HFF-Myc (cell line): Measurements from ENCODE around the gene CBX2.

ENCODE experiments used
- DNase-seq: peaks from one replicate; pipeline ENCODE4 v3.0.0-alpha.2; 2011; ENCODE audit warnings: low read depth; ENCODE audit errors: extremely low read depth
- H3K4me3 ChIP-seq: replicated peaks from 2 replicates; pipeline ENCODE4 v1.5.1; 2011; ENCODE audit warnings: low read depth, mild to moderate bottlenecking, control low read depth, low read length
- CTCF ChIP-seq: IDR thresholded peaks from 2 replicates; pipeline ENCODE4 v1.5.1; 2012; ENCODE audit warnings: mild to moderate bottlenecking, low read depth, low read length, control low read depth; ENCODE audit errors: missing control alignments

CBX2 gene

GRCh38 chr17:79798299-79799173 is 20.6 kb downstream of the CBX2 start:
- peak overlapping the region; percentile 22 for H3K4me3 ChIP-seq
- DNase-seq: no peak
- TF ChIP-seq CTCF: no peak

GRCh38 chr17:79799174-79799537 is 21.2 kb downstream of the CBX2 start:
- H3K4me3 ChIP-seq: no peak overlapping the region
- DNase-seq: no peak
- TF ChIP-seq CTCF: no peak

DNA sequence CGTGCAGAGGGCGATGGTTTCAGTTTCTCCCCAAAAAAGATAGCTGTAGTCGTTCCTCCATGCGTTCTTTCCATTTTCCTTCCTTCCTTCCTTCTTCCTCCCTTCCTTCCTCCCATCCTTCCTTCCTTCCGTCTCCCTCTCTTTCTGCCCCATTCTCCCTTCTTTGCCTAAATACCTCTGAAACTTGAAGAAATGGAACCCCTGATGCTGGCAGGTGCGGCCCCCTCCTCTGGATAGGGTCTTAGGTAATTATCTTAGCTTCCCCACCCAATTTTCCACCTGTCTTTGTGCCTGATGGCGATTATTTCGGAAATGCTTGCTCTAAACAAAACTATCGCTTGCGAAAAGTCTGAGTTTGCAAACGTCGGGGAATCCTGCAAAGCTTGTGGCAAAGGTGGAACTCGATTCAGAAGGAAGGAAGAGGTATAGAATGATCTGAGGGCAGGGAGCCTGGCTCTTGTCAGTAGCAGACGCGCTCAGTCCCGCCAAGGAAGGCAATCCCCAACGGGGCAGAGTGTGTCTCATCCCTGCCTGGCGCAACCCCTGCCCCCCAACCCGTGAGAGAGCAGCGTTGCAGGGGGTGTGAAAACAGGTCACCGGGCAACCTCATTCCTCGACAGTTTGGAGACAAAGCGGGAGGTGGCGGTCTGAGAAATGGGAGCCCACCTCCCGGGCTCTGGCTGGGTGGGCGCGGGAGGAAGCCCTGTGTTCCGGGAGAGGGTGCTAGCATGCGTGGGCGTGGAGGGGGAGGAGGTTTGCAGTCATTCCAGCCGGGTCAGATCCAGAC is 21.8 kb downstream of the CBX2 start:
- no peak for TF ChIP-seq CTCF
- DNase-seq: no peak
- no peak overlapping the region for H3K4me3 ChIP-seq

DNA sequence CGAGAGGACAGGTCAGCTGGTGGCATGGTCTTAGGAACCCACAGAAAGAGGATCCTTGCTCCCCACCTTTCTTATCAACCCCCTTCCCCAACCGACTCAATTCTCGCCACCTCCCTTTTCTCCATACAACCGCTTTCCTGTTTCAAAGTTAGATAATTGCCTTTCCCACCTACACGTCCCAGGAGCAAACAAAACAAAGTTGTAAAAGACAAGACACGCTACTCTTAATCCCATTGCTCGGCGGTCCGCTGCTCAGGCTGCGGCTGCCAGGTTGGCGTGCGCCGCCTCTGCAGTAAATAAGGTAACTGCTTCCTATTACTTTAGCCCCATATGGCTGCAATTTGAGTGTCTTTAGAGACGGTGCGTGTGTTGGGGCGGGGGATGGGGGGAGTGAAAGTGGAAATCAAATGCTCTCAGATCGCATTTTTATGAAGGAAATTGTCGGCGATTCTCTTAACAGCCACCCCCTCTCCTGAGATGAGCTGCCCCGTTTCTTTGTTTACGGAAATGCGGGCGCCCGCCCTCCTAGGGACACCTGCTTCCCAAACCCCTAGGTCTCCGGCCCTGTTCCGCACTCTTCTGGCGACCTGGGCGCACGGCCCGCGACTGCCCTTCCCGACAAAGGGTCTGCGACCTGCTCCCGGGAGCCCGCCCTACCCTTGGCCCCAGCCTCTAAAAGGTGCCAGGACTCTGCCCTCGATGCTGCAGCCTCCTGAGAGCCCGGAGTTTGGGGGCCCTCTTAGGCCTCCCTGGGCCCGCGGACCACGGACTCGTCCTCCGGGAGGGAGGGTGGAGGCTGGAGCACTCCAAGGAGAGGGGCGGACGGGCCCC is 22.6 kb downstream of the CBX2 start:
- H3K4me3 ChIP-seq: peak overlapping the region; percentile 12
- peak; percentile 54 for DNase-seq
- no peak for TF ChIP-seq CTCF

DNA sequence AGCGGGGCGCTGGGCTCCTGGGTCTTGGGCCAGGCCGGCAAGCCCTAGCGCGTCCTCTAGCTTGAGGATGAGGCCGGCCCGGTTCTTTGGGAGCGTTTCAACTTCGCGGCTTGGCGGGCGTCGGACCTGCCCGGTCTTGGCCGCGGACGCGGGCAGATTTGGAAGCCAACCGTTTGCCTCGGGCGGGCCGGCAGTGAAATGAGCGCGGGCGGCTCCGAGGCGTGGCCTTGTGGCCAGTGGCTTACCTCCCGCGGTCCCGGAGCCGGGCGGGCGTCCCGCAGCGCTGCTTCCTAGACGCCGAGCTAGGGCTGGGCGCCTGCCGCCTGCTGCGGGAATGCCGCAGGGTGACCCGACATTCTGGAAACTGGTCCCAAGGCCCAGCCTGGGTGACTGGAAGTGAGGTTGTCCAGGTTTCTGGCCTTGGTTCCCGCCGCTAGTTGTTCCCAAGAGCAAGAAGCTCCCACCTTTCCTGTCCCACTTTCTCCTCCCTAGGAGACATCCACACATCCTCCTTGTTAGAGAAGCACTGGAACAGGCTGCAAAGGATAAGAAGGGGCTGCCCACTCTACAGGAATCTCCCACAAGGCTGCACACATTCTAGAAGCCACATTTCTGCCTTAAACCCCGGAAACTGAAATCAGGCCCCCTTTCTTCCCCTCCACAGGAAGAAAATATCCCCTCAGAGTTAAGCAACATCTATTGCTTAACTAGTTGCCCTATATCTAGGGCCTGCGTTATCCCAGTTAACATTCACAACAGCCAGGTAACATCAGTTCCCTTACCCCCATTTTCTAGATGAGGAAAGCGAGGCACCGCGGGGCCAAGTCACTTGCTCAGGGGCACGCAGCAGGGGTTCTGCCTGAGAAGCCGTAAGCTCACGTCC is 23.4 kb downstream of the CBX2 start:
- TF ChIP-seq CTCF: no peak
- H3K4me3 ChIP-seq: peak overlapping the region; percentile 12
- DNase-seq: no peak

DNA sequence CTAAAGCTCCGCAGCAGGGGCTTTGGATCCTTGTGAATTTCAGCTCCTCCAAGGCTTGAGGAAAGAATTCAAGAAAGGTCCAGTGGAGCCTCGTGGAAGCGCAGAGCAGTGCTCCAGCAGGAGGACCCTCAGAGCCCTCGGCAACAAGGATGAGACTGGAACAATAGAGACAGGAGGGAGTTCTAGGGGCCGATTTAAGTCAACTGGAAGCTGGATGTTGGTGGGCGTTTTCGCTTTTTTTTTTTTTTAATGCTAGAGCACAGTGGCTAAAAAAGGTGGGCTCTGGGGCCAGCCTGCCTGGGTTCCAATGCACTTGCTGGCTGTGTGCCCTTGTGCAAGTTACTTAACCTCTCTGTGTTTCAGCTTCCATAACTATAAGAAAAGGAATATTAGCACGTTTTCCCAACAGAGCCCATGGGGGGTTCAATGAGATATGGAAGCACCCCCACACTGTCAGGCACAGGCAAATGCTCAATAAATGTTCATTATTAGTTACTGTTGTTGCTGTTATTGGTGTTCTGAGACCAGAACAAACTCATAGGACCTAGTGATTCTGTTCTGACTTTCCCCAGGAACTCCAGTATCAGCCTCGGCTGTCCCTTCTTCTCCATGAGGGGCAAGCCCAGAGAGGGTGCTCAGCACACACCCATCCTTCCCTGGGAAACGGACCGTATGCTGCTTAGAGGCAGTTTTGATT is 24.2 kb downstream of the CBX2 start:
- no peak for DNase-seq
- no peak for TF ChIP-seq CTCF
- H3K4me3 ChIP-seq: no peak overlapping the region
